Karpas-422 (cell line): ENCODE results near the gene C7orf57. TPM values are rescaled to one million over a fixed set of nuclear protein-coding genes. Genes with fewer than 3 reads are reported as not detected.

ENCODE experiments used
- DNase-seq: peaks from one replicate; pipeline ENCODE4 v3.0.0-alpha.2; 2015
- H2AFZ ChIP-seq: fragments of 200-600 bp; sonication (generic); 2 replicates; pipeline ENCODE4 v1.6.1; 2014; ENCODE audit warnings: antibody characterized with exemption, low read length, mixed read lengths
- H3K27ac ChIP-seq: fragments of 200-600 bp; sonication (generic); 2 replicates; pipeline ENCODE4 v1.5.1; 2014; ENCODE audit warnings: mild to moderate bottlenecking, low read length, moderate library complexity
- H3K27me3 ChIP-seq: fragments of 200-600 bp; sonication (generic); 2 replicates; pipeline ENCODE4 v1.6.1; 2014; ENCODE audit warnings: low read length, mixed read lengths
- H3K36me3 ChIP-seq: fragments of 200-600 bp; sonication (generic); 2 replicates; pipeline ENCODE4 v1.6.1; 2014; ENCODE audit warnings: low read length, mixed read lengths; ENCODE audit not compliant: insufficient read depth
- H3K4me1 ChIP-seq: fragments of 200-600 bp; sonication (generic); 2 replicates; pipeline ENCODE4 v1.6.1; 2014; ENCODE audit warnings: mild to moderate bottlenecking, low read length, mixed read lengths
- H3K4me2 ChIP-seq: fragments of 200-600 bp; sonication (generic); 2 replicates; pipeline ENCODE4 v1.6.1; 2014; ENCODE audit warnings: low read length, low read depth, mild to moderate bottlenecking; ENCODE audit not compliant: poor library complexity, severe bottlenecking
- H3K4me3 ChIP-seq: fragments of 200-600 bp; sonication (generic); 2 replicates; pipeline ENCODE4 v1.5.1; 2014; ENCODE audit warnings: mild to moderate bottlenecking, antibody characterized with exemption, low read length, mixed read lengths
- H3K79me2 ChIP-seq: fragments of 200-600 bp; sonication (generic); 2 replicates; pipeline ENCODE4 v1.6.1; 2014; ENCODE audit warnings: mild to moderate bottlenecking, low read length, mixed read lengths
- H3K9ac ChIP-seq: fragments of 200-600 bp; sonication (generic); 2 replicates; pipeline ENCODE4 v1.6.0; 2014; ENCODE audit warnings: low read length
- H3K9me2 ChIP-seq: fragments of 200-600 bp; sonication (generic), shearing (Covaris generic); replicated peaks from 2 replicates; pipeline ENCODE4 v1.6.0; 2014; ENCODE audit warnings: mild to moderate bottlenecking, low read length, moderate library complexity; ENCODE audit not compliant: insufficient read depth
- H3K9me3 ChIP-seq: fragments of 300-700, 200-600 bp; sonication (generic); 2 replicates; pipeline ENCODE4 v1.6.1; 2014; ENCODE audit warnings: low read length, mixed read lengths
- H4K20me1 ChIP-seq: fragments of 200-600 bp; sonication (generic); 2 replicates; pipeline ENCODE4 v1.6.1; 2014; ENCODE audit warnings: mild to moderate bottlenecking, antibody characterized with exemption, low read length, low read depth; ENCODE audit not compliant: insufficient read depth
- total RNA-seq: library from RNA; depleted of rRNA; stranded (reverse); fragments of >200 nt; shearing (Covaris generic); gene quantifications from 2 replicates; pipeline ENCODE4 v1.2.3, GENCODE V29; 2014; ENCODE audit warnings: low replicate concordance; rRNA removed

C7orf57 gene
- total RNA-seq, 1 experiment from 2014 or later = not detected

DNA sequence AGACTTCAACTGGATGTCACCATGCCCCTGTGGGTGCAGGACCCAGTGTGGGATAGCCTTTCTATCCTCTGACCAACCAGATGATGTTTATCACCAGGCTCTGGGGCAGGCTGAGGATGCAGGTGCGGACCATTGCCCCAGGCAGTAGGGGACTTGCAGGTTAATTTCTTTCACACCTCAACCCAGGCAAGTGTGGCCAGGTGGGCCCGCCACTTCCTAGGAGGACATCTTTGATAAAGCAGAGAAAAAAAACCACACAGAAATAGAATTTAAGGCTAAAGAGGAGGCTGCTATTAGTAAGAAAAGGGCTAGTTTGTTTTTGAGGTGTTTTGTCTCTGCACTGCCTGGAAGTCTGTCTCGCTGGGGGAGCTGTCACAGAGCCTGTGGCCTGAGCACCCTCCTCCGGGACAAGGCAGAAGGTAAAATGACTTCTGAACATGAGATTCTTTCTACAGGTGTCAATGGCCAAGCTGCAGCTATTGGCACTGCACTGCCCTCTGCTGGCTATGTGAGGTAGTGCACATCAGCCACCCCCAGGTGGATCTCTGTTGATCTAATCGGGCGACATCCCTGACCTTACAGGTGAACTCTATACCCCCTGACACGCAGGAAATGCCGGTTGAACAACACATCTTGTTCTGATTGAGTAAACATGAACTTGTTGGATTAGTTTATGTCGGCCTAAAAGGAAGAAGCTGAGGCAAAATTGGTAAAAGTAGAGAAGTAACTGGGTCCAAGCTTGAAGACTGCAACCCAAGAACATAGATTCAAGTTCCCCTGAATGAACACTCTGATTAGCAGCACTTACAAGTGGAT lies 74.7 kb downstream of the C7orf57 start:
- Histone ChIP-seq H3K4me1 (no peaks in the 10 kb centered on the region), H3K4me3 (no peak overlapping the region), H3K79me2 (no peaks in the 10 kb centered on the region), H2AFZ (no peak overlapping the region), H3K9ac (no peak overlapping the region), H3K27me3 (no peaks in the 10 kb centered on the region), H3K9me2 (no peaks in the 10 kb centered on the region), H3K9me3 (no peaks in the 10 kb centered on the region), H3K4me2 (no peak overlapping the region), H4K20me1 (no peaks in the 10 kb centered on the region), H3K36me3 (no peaks in the 10 kb centered on the region), H3K27ac (no peak overlapping the region)
- peak; percentile 92 for DNase-seq

DNA sequence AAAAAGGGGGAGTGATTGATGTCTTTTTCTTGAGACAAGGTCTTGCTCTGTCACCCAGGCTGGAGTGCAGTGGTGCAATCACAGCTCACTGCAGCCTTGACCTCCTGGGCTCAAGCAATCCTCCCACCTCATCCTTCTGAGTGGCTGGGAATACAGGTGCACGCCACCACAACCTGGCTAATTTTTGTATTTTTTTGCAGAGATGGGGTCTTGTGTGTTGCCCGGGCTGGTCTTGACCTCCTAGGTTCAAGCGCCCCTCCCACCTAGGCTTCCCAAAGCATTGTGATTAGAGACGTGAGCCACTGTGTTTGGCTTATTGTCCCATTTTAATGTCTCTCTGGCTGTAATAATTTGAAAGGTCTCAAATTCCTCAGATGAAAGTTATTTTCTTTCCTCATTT lies 75.5 kb downstream of the C7orf57 start:
- no peak overlapping the region for H3K4me3 ChIP-seq
- H4K20me1 ChIP-seq = no peaks in the 10 kb centered on the region
- no peak overlapping the region for H2AFZ ChIP-seq
- H3K27me3 ChIP-seq = no peaks in the 10 kb centered on the region
- no peaks in the 10 kb centered on the region for H3K9me3 ChIP-seq
- no peaks in the 10 kb centered on the region for H3K36me3 ChIP-seq
- no peak overlapping the region for H3K4me2 ChIP-seq
- no peak overlapping the region for H3K9ac ChIP-seq
- DNase-seq = no peak
- no peaks in the 10 kb centered on the region for H3K9me2 ChIP-seq
- H3K79me2 ChIP-seq = no peaks in the 10 kb centered on the region
- H3K4me1 ChIP-seq = no peaks in the 10 kb centered on the region
- H3K27ac ChIP-seq = no peak overlapping the region

Other genes with a start within 250 kb of the C7orf57 start
- 0.90 and 2.8 TPM in 2 replicates for gene PKD1L1, start 87.1 kb upstream of the C7orf57 start, total RNA-seq
- gene HUS1, start 55.9 kb upstream of the C7orf57 start, total RNA-seq = 19.6 and 20.6 TPM in 2 replicates
- not detected in 2 replicates for gene SUN3, start 6.4 kb upstream of the C7orf57 start, total RNA-seq
- 2.0 and 14.5 TPM in 2 replicates for gene UPP1, start 53.7 kb downstream of the C7orf57 start, total RNA-seq
- gene ABCA13, start 135.9 kb downstream of the C7orf57 start, total RNA-seq = not detected in 2 replicates